Measurements from ENCODE around the gene SLC25A26. TPM values are rescaled to one million over a fixed set of nuclear protein-coding genes. Genes with fewer than 3 reads are reported as not detected.
"Not testable (repeated sequence)": the region's sequence is repeated elsewhere in the genome, so short reads cannot be mapped to it uniquely, and the experiment has no call there.

Gene SLC25A26
- total RNA-seq, 1 donor from 2014 or later = 13.1 TPM

GRCh38 chr3:66270288-66270687 is 49.5 kb downstream of the SLC25A26 start:
- no peak for TF ChIP-seq CTCF (IDR thresholded peaks at IDR 0.05)

GRCh38 chr3:66270701-66271100 is 49.9 kb downstream of the SLC25A26 start:
- peak; percentile 34 for TF ChIP-seq CTCF (IDR thresholded peaks at IDR 0.05)
- H3K4me1 Mint-ChIP-seq (ENCODE audit: low read depth) = peaks cover 36% of the 10 kb centered on the region
- H3K27me3 Mint-ChIP-seq (ENCODE audit: low read depth) = no peaks in the 10 kb centered on the region
- H3K36me3 Mint-ChIP-seq (ENCODE audit: low read depth) = no peaks in the 10 kb centered on the region
- no peak for DNase-seq (ENCODE audit: low spot score)
- no peak overlapping the region for H3K4me3 Mint-ChIP-seq (ENCODE audit: unreplicated experiment)
- H3K27ac Mint-ChIP-seq (ENCODE audit: unreplicated experiment) = no peak overlapping the region
- H3K9me3 Mint-ChIP-seq (ENCODE audit: low read depth) = no peaks in the 10 kb centered on the region

More at GRCh38 chr3:66270288-66270687, 49.5 kb downstream of the SLC25A26 start:
- DNase-seq (ENCODE audit: low spot score) = no peak
- H3K4me1 Mint-ChIP-seq (ENCODE audit: low read depth) = peaks cover 36% of the 10 kb centered on the region
- no peaks in the 10 kb centered on the region for H3K36me3 Mint-ChIP-seq (ENCODE audit: low read depth)
- H3K9me3 Mint-ChIP-seq (ENCODE audit: low read depth) = no peaks in the 10 kb centered on the region
- no peaks in the 10 kb centered on the region for H3K27me3 Mint-ChIP-seq (ENCODE audit: low read depth)
- H3K27ac Mint-ChIP-seq (ENCODE audit: unreplicated experiment) = no peak overlapping the region
- H3K4me3 Mint-ChIP-seq (ENCODE audit: unreplicated experiment) = no peak overlapping the region

GRCh38 chr3:66271231-66271630 is 50.4 kb downstream of the SLC25A26 start:
- Mint-ChIP-seq H3K4me1 (ENCODE audit: low read depth) (peaks cover 36% of the 10 kb centered on the region), H3K9me3 (ENCODE audit: low read depth) (no peaks in the 10 kb centered on the region), H3K27ac (ENCODE audit: unreplicated experiment) (no peak overlapping the region), H3K4me3 (ENCODE audit: unreplicated experiment) (no peak overlapping the region), H3K36me3 (ENCODE audit: low read depth) (no peaks in the 10 kb centered on the region), H3K27me3 (ENCODE audit: low read depth) (no peaks in the 10 kb centered on the region)
- no peak for DNase-seq (ENCODE audit: low spot score)
- no peak for TF ChIP-seq CTCF (IDR thresholded peaks at IDR 0.05)

- H3K27ac Mint-ChIP-seq (ENCODE audit: unreplicated experiment) = no peak overlapping the region
- no peak overlapping the region for H3K4me3 Mint-ChIP-seq (ENCODE audit: unreplicated experiment)
- no peaks in the 10 kb centered on the region for H3K27me3 Mint-ChIP-seq (ENCODE audit: low read depth)
- peaks cover 35% of the 10 kb centered on the region for H3K4me1 Mint-ChIP-seq (ENCODE audit: low read depth)
- no peaks in the 10 kb centered on the region for H3K36me3 Mint-ChIP-seq (ENCODE audit: low read depth)
- TF ChIP-seq CTCF (IDR thresholded peaks at IDR 0.05) = no peak
- no peaks in the 10 kb centered on the region for H3K9me3 Mint-ChIP-seq (ENCODE audit: low read depth)
- no peak for DNase-seq (ENCODE audit: low spot score)
Measured at GRCh38 chr3:66272016-66272415, 51.2 kb downstream of the SLC25A26 start.

- H3K36me3 Mint-ChIP-seq (ENCODE audit: low read depth); DNase-seq (ENCODE audit: low spot score); H3K27ac Mint-ChIP-seq (ENCODE audit: unreplicated experiment); H3K27me3 Mint-ChIP-seq (ENCODE audit: low read depth); H3K4me3 Mint-ChIP-seq (ENCODE audit: unreplicated experiment); H3K9me3 Mint-ChIP-seq (ENCODE audit: low read depth): not testable (repeated sequence)
- peaks cover 35% of the 10 kb centered on the region for H3K4me1 Mint-ChIP-seq (ENCODE audit: low read depth)
Measured at GRCh38 chr3:66274837-66275236, 54.0 kb downstream of the SLC25A26 start.

- H3K27me3 Mint-ChIP-seq (ENCODE audit: low read depth) = no peaks in the 10 kb centered on the region
- H3K27ac Mint-ChIP-seq (ENCODE audit: unreplicated experiment) = no peak overlapping the region
- TF ChIP-seq CTCF (IDR thresholded peaks at IDR 0.05) = peak; percentile 89
- H3K36me3 Mint-ChIP-seq (ENCODE audit: low read depth) = no peaks in the 10 kb centered on the region
- no peak for DNase-seq (ENCODE audit: low spot score)
- H3K4me1 Mint-ChIP-seq (ENCODE audit: low read depth) = peaks cover 29% of the 10 kb centered on the region
- no peak overlapping the region for H3K4me3 Mint-ChIP-seq (ENCODE audit: unreplicated experiment)
- H3K9me3 Mint-ChIP-seq (ENCODE audit: low read depth) = no peaks in the 10 kb centered on the region
Measured at GRCh38 chr3:66276705-66277274, 56.0 kb downstream of the SLC25A26 start.
